ENCODE results near the gene ICAM1.
A peak's percentile ranks its signal among the peaks of the same experiment; 100 is the strongest.

The ICAM1 gene

GRCh38 chr19:10328558-10329429, 57.9 kb downstream of the ICAM1 start:
- DNase-seq: no peak

DNA sequence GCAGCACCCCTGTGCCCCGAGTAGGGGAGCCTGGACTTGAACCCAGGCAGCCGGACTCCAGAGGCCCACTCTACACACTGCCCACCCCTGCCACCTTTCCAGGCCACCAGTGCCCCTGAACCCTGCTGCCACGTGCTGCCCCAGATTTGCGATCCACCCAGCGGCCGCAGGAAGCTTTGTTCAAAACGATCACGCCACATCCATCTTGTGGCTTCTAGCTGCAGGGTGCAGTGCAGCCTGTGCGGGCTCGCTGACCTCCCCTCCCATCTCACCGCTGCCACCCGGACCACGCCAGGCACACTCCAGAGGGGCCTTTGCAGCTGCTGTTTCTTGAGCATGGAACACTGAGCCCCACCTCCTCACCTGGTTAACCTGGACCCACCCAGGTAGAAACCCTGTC, 58.6 kb downstream of the ICAM1 start:
- no peak for DNase-seq

GRCh38 chr19:10332158-10332964, 61.4 kb downstream of the ICAM1 start:
- no peak for DNase-seq

- DNase-seq: peak; percentile 98 to 99
Observed at GRCh38 chr19:10332965-10333757, 62.2 kb downstream of the ICAM1 start, which contains the start of gene RAVER1. RAVER1 (minus strand) TSS chr19:10333529; CDS start chr19:10333507, 22 bp downstream.

DNA sequence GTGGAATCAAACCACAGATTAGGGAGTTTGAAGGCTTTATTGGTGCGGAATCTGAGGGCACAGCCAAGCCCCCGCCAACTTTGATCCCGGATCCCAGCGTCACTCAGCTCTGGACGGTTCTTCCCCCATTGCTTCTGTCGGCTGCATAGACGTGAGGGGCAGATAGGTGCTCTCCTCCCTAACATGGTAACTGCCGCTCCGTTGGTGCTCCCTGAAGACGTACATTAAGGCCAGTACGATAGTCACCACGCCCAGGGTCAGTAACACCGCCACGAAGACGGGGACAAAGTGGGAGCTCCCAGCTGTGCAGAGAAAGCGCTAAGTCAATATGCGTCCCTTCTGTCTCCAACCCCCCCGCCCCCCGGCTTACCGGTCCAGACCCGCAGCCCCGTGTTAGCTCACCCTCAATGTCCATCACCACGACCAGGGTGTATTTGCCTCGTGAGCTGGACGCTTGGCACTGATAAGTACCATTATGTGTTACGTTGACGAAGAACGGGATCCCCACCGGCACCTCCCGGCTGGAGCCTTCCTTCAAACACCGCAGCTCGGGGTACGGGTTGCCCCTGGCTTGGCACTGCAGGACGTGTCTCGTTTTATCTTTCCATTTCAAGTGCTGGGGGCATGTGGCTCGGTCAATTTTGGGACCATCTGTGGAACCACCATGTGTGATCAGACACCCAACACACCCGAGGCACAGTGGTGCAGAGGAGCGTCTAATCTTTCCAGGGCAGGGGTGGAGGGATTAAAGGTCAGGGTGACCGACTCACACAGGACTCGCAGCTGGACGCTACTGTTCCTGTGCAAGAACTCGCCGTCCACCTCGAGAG, 63.1 kb downstream of the ICAM1 start:
- no peak for DNase-seq

GRCh38 chr19:10334588-10335351, 63.9 kb downstream of the ICAM1 start:
- peak; percentile 53 to 74 for DNase-seq

DNA sequence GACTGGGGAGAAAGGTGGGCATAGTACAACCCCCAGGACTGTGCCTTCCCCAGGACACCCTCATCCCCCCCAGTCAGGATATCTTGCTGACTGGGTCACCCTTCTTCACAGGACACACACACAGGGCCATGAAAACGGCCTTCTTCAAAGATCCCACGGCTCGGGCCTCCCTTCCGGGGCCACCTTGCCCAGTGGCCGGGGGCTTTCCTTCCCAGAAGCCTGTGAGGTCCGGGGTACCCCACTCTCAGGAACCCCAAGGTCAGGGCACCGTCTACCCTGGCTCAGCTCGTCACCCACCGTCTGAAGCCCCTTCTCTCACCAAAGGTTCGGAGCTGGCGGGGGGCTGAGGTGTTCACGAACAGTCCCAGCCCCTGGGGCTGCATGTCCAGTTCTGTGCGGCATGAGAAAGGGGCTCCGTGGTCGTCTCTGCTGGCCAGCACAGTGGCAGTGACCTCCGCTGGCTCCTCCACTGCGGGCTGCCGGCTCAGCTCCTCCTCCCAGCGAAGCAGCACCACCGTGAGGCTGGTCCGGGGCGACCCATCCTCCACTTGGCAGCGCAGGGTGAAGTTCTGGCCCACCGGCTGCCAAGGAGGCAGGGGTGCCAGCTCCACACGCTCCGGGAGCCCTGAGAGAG, 64.5 kb downstream of the ICAM1 start:
- no peak for DNase-seq

Data from stimulated activated CD4-positive, alpha-beta T cell treated with anti-CD3 and anti-CD28 coated beads, Interleukin-2, amount 100 ng/mL, for 24 hours (primary cell).